GM12873 (cell line): ENCODE data around the gene ARID1B.

ENCODE experiments used
- CTCF ChIP-seq: IDR thresholded peaks from 2 replicates; pipeline ENCODE4 v1.5.1; 2012; ENCODE audit warnings: low read depth, mild to moderate bottlenecking, moderate library complexity, low read length, control low read depth; ENCODE audit not compliant: insufficient read depth; ENCODE audit errors: missing control alignments

The ARID1B gene

DNA sequence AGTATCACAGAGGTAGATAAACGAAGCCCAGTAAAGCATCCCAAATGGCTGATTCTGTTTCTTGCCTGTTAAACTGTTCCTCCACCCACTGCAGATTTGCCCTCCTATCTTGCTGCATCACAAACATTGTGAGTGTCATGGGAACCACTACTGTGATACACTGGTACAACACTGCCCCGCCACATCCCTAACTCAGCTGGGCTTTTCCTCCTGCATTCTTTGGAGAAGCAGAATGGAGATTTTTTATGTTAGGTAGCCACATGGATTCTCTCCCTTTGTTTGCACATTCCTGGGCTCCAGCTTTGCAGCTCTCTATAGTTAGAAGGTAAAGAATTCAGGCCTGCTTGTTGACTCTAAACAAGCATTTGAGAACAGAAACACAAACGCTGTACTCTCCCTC is 312.1 kb downstream of the ARID1B start:
- TF ChIP-seq CTCF, result no peak

- no peak for TF ChIP-seq CTCF
Measured at GRCh38 chr6:157089851-157090250, 312.7 kb downstream of the ARID1B start.

GRCh38 chr6:157090736-157091135 is 313.6 kb downstream of the ARID1B start:
- TF ChIP-seq CTCF, result no peak

DNA sequence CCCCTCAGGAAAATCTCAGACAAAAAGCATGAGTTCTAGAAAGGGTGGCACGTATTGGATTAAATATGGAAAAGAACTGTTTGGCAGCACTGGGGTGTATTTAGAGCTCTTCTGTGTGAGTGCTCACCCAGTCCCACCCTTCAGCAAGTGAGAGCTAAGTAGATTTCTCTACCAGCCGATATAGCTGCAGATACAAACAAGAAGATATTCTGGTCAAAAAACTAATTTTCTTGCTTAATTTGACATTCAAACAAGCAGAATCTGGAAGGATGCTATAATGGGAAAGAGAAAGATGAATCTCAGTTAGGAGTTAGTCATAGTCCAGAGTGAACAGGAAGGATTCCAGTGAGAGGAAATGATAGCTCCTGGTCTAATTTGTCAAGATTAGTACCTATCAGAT is 314.1 kb downstream of the ARID1B start:
- no peak for TF ChIP-seq CTCF

DNA sequence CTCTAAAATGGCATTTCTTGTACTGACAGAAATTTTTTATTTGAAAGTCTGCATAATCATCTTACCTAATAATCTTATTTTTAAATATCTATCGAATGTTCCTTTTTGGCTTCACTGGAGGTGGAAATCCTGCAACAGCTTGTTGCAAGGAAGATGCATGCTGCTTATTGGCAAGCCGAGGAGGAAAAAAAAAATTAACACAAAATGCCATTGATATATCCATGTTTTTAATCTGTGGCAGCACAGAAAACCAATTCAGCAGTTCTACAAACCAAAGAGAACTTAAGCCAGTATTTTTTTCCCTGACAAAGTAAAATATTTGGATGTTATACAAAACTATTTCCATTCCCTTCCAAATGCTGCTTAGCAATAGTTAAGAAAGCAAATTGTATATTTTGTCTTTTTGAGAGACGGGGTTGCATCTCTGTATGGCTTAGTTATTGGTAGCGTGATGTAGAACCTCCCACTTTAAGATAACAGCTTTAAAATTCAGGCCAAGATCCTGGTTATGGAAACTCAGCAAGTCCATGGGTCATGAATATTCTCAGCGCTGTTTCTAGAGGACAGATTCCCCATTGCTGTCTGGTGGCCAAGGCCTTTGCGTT is 314.8 kb downstream of the ARID1B start:
- TF ChIP-seq CTCF, result no peak

- TF ChIP-seq CTCF, result no peak
Measured at GRCh38 chr6:157092736-157093135, 315.6 kb downstream of the ARID1B start.

DNA sequence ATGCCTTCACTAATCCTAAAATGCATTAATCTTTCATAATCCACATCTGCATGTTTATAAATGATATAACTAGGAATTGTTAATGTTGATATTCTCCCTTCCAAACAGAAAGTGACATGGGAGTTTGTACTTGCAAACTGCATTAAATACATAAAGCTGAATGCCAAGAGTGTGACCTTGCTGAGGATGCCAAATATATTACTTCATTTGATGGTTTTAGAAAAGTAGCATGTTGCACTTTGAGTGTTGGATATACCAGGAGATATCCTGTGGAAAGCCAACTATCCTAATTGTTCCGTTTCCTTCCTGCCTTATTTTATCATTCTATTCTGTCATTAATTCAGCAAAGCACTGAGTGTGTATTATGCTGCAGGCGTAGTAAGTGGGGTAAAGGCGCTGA is 316.4 kb downstream of the ARID1B start:
- no peak for TF ChIP-seq CTCF
